Urinary bladder (tissue), 4 donors: Measurements from ENCODE around the gene GAB2. TPM values are rescaled to one million over a fixed set of nuclear protein-coding genes. Genes with fewer than 3 reads are reported as not detected.

Source experiments
- DNase-seq: peaks from one replicate; pipeline ENCODE4 v3.0.0-alpha.2; 2015; ENCODE audit errors: extremely low spot score
- H3K27ac ChIP-seq: one replicate; pipeline ENCODE4 v1.5.1; 2013; ENCODE audit warnings: low read depth, mild to moderate bottlenecking, moderate library complexity
- H3K36me3 ChIP-seq: one replicate; pipeline ENCODE4 v1.6.1; 2013; ENCODE audit warnings: mild to moderate bottlenecking, moderate library complexity; ENCODE audit not compliant: insufficient read depth
- H3K4me1 ChIP-seq: one replicate; pipeline ENCODE4 v1.6.1; 2013; ENCODE audit warnings: mild to moderate bottlenecking, moderate library complexity; ENCODE audit not compliant: insufficient read depth
- H3K4me3 ChIP-seq: one replicate; pipeline ENCODE4 v1.5.1; 2013; ENCODE audit warnings: low read depth, low read length
- WGBS: extraction: QIAGEN DNeasy Blood & Tissue Kit; methylation state at CpG from one replicate; pipeline ENCODE4 v1.1.7; 2013; 5-methylcytosine and 5-hydroxymethylcytosine counted together
- polyA plus RNA-seq: library from polyadenylated mRNA; stranded (reverse); fragments of 200-250 nt; gene quantifications from one replicate; pipeline ENCODE4 v1.2.3, GENCODE V29; 2013
- total RNA-seq: library from RNA; depleted of rRNA; stranded (reverse); fragments of >200 nt; gene quantifications from one replicate; pipeline ENCODE4 v1.2.3, GENCODE V29; 2014
- donor health status: healthy with polysubstance abuse.
- donor health status: healthy.

GAB2 gene
- total and polyA plus RNA-seq, 2 donors = 13.2 to 16.8 TPM

DNA sequence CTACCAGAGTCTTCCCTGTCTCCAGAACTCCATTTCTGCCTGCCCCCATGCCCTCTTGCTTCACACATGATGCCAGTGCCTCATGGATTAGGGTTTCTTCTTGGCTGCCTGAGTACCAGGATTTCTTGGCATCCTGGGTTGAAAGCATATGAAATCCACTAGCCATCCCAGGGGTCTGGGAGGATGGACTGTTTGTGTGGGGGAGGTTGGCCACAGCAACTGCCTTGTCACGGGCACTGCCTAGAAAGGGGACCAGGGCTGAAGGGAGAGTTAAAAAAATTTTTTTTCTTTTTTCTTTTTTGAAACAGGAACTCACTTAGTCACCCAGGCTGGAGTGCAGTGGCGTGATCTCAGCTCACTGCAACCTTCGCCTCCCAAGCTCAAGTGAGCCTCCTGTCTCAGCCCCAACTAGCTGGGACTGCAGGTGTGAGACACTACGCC, 224.7 kb downstream of the GAB2 start:
- Histone ChIP-seq H3K4me1 (peaks cover 2% of the 10 kb centered on the region), H3K4me3 (no peak overlapping the region), H3K27ac (no peak overlapping the region), H3K36me3 (peaks cover 2% of the 10 kb centered on the region)
- no peak for DNase-seq
- 90% methylated on average over 4 of the region's 4 CpGs for WGBS

DNA sequence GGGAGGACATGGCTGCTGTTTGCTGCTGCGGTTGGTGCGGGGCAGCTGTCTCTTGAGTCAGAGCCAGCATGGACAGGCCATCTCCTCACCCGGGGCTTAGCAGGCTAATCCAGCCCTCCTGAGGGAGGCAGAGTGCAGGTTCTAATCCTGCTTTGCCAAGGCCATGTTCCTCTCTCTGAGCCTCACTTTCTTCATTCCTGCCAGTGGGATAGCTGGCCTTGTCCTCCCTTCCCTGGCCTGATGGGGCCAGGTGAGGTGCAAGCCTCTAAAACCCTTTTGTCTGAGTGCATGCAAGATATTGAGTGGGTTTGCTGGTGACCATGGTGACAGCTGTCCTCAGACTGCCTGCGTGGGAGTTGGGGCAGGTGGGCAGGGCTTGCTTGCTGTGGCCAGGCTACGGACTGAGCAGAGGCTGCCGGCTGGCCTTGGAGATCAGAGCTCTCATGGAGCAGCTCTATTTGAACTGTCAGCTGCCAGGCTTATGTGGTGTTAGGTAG, 225.3 kb downstream of the GAB2 start:
- 68% methylated on average over 6 of the region's 6 CpGs for WGBS
- H3K4me3 ChIP-seq = no peak overlapping the region
- peaks cover 2% of the 10 kb centered on the region for H3K4me1 ChIP-seq
- H3K36me3 ChIP-seq = peaks cover 2% of the 10 kb centered on the region
- H3K27ac ChIP-seq = no peak overlapping the region
- DNase-seq = no peak

DNA sequence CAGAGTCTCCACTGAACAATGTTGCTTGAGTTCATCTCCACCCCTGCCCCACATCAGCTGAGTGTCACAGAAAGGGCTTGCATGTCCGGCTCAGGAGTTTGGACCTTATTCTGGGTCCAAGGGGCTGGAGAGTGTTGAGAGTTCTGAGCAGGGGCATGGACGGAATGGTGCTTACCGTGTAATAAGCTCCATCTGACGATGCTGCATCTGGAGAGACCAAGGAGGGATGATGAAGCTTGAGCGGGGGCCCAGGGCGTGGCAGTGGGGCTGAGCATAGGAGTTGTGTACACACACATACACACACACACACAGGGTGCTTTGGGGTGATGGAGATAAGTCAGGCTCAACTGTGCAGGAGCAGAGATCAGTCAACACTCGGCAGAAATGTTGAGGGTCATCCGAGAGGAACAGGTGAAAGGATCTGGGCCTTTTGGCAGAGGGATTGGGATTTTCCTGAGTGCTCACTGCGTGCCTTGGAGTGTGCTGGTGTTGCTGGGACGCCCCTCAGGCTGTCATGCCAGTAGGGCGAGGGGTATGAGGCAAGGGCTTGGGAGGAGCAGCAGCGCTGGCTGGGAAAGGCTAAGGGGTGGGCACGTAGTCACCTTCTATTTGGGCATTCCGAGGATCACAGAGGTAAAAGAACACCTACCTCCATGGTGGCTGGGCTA, 226.6 kb downstream of the GAB2 start:
- 88% methylated on average over 14 of the region's 14 CpGs for WGBS
- no peak for DNase-seq
- peaks cover 2% of the 10 kb centered on the region for H3K4me1 ChIP-seq

DNA sequence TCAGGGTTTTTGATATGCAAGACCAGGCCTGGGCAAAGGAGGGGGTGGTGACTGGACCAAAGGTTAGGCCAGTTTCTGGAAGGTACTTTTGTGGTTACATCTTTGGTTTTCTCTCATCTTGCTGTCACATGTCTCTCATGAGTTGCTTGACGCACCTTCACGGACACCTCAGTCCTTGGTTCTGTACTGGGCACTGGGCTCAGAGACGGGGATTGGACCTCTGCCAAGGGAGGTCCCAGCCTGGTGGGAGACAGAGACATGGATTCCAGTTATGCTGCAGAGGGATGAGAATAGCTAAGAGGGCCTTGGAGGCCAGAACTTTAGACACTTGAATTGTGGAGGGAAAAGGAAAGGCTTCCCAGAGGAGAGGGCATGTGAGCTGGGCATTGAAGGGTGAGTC, 227.2 kb downstream of the GAB2 start:
- no peak overlapping the region for H3K27ac ChIP-seq
- no peak overlapping the region for H3K4me3 ChIP-seq
- H3K4me1 ChIP-seq = peaks cover 2% of the 10 kb centered on the region
- no peak for DNase-seq
- no peaks in the 10 kb centered on the region for H3K36me3 ChIP-seq
- 71% methylated on average over 3 of the region's 3 CpGs for WGBS

More for the DNA sequence above, 226.6 kb downstream of the GAB2 start:
- Histone ChIP-seq H3K4me3 (no peak overlapping the region), H3K27ac (no peak overlapping the region), H3K36me3 (no peaks in the 10 kb centered on the region)

DNA sequence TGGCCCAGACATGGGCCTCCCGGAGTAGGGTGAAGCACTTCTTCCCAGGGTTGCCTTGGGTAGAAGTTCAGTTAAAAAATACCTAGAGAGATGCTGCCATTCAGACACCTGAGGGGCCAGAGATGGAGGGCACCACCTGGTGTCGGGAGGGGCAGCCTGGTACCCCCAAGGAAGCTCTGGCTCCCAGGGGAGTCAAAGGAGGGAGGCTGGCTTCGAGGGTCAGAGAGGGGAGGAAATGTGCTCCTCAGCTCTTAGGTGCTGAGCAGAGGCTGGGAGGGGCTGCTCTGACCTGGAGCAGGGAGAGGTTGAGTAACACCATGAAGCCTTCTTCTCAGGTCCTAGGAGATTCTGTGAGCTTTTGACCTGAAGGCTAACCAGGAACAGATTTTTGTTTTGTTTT, 227.8 kb downstream of the GAB2 start:
- Histone ChIP-seq H3K27ac (no peak overlapping the region), H3K36me3 (no peaks in the 10 kb centered on the region), H3K4me1 (peaks cover 2% of the 10 kb centered on the region), H3K4me3 (peak overlapping the region; percentile 84)
- WGBS = 46% methylated on average over 3 of the region's 3 CpGs
- DNase-seq = no peak

DNA sequence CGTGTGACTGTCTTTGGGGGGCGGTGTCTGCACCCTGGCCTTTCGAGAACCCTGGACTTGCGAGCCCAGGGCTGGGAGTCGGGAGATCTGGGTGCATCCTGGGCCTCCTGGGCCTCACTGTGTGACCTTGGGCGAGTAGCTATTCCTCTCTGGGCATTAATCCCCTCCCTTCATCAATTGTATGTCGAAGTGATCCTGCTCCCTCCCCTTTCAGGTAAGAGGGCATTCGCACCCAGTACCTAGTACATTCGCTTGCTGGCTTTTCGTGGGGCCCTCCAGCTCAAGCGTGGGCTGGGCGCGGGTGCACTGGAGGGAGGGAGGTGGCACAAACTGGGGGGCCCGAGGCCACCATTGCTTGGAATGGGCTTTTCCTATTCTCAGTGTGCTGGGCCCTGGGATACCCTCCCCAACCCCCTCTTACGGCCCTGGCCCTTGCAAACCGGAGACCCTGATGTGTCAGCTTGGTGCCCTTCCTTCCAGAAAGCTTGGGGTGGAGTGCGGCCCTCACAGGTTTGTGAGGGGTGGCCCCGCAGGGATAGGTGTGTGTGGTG, 228.4 kb downstream of the GAB2 start:
- Histone ChIP-seq H3K27ac (no peak overlapping the region), H3K4me1 (peaks cover 2% of the 10 kb centered on the region), H3K36me3 (no peaks in the 10 kb centered on the region), H3K4me3 (peak overlapping the region; percentile 84)
- 26% methylated on average over 18 of the region's 18 CpGs for WGBS
- DNase-seq = no peak

DNA sequence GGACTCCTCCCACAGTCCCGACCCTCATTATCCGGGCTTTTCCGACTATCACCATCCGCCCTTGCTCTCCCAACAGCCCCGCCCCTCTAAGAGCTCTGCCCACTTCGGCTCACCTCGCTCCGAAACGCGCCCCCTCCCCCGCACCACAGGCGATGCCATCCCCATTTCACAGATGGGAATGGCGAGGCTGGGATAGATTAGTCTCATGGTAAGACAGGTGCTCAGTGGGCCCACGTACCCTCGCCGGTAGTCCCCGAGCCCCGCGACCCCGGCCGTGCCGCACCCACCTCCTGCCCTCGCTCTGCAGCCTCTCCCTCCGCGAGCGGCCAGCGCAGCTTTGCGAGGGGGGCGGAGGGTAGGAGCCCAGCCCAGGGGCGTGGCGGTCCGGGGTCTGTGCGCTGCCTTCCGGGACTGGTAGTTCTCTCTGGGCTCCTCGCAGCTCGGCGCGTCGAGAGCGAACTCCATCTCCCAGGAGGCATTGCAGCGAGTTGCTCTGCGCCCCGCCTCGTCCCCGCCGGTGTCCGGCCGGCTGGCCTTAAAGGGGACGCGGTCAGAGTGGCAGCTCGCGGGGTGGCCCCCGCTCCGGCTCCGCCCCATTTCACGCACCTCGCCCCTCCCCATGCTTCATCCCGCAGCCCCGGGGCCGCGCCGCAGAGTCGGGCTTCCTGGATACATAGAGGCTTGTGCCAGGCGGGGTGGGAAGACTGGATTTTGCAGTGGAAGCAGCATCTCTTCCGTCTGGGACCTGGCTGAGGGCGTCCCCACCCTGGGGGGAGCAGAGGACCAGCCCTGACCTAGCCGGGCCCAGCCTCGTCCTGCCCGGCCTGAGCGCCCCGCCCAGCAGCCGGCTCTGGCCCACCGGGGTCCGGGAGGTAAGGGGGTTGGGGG, 229.1 kb downstream of the GAB2 start, which contains the start of the genes KCTD21 and USP35:
KCTD21 (minus strand) TSS at position 341 of the 888 bp plus-strand sequence. CDS start 14,072 bp downstream, outside the sequence.
USP35 (plus strand) TSS at position 634 of the 888 bp plus-strand sequence. CDS start 7,327 bp downstream, outside the sequence.
- peaks cover 2% of the 10 kb centered on the region for H3K4me1 ChIP-seq
- peak within 1 kb of the TSS; percentile 84 for H3K4me3 ChIP-seq
- peak within 1 kb of the TSS; percentile 53 for H3K27ac ChIP-seq
- WGBS = under 1% methylated on average over 74 of the region's 74 CpGs
- DNase-seq = peak; percentile 88
- H3K36me3 ChIP-seq = no peaks in the 10 kb centered on the region

DNA sequence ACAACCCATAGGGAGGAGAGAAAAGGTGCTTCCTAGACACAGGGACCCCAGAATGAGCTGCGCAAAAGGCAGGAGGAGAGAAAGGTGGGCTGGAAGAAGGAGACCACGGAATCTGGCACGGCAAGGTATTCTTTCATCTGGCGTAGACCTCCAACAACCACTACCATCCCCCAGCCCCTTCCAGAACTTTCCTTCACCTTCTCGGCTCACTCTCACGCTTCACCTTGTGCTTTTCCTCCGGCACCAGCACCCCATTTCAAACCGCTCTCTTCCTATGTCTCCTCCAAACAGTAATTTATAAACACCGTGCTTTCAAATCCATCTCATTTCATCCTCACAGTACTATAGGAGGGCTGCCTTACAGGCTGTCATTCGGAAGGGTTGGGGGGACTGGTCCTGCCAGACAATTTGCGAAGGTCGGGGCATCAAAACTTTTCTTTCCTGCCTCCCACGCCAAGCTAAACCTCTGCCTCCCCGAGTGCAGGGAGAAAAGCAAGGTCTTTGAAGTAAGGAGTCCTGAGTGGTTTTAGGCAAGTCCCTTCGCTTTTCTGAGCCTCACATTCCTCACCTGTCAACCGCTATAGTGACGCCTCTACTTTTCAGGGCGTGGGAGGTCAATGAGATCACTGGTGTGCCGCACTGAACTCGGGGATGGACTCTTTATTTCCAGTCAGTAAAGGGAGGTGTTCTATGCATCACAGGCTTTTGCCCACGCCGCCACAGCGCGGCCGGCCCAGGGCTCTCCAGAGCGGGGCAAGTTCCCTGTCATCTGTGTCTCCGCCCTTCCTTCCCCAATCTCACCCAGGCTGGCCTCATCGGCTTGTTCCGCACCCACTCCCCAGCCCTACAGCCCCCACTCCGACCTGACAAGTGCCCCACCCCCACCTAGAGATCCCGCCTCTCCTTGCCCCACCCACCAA, 230.0 kb downstream of the GAB2 start:
- Histone ChIP-seq H3K4me1 (peaks cover 2% of the 10 kb centered on the region), H3K27ac (peak overlapping the region; percentile 53), H3K36me3 (no peaks in the 10 kb centered on the region), H3K4me3 (peak overlapping the region; percentile 84)
- DNase-seq = no peak
- 19% methylated on average over 31 of the region's 31 CpGs for WGBS

DNA sequence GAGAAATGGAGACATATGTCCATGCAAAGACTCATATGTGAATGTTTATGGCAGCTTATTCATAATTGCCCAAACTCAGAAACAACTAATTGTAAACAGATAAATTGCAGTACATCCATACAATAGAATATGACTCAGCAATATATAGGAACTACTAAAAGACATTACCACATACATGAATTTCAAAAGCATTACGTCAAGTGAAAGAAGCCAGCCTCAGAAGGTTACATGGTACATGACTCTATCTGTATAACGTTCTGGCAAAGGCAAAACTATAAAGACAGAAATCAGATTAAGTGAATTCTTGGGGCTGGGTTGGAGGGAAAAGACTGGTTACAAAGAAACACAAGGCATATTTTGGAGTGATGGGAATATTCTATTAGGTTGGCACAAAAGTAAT, 236.4 kb downstream of the GAB2 start:
- no peaks in the 10 kb centered on the region for H3K36me3 ChIP-seq
- DNase-seq = no peak
- no peak overlapping the region for H3K27ac ChIP-seq
- WGBS = 66% methylated on average over 2 of the region's 2 CpGs
- no peak overlapping the region for H3K4me3 ChIP-seq
- no peaks in the 10 kb centered on the region for H3K4me1 ChIP-seq

DNA sequence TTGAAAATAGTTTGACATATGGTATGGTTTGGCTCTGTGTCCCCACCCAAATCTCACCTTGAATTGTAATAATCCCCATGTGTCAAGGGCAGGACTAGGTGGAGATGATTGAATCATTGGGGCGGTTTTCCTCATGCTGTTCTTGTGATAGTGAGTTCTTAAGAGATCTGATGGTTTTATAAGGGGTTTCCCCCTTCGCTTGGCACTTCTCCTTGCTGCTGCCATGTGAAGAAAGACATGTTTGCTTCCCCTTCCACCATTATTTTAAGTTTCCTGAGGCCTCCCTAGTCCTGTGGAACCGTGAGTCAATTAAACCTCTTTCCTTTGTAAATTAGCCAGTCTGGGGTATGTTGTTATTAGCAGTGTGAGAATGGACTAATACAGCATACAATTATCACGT, 236.9 kb downstream of the GAB2 start:
- no peak for DNase-seq
- no peak overlapping the region for H3K4me3 ChIP-seq
- no peak overlapping the region for H3K27ac ChIP-seq
- WGBS = 97% methylated on average over 4 of the region's 4 CpGs
- H3K36me3 ChIP-seq = no peaks in the 10 kb centered on the region
- no peaks in the 10 kb centered on the region for H3K4me1 ChIP-seq

DNA sequence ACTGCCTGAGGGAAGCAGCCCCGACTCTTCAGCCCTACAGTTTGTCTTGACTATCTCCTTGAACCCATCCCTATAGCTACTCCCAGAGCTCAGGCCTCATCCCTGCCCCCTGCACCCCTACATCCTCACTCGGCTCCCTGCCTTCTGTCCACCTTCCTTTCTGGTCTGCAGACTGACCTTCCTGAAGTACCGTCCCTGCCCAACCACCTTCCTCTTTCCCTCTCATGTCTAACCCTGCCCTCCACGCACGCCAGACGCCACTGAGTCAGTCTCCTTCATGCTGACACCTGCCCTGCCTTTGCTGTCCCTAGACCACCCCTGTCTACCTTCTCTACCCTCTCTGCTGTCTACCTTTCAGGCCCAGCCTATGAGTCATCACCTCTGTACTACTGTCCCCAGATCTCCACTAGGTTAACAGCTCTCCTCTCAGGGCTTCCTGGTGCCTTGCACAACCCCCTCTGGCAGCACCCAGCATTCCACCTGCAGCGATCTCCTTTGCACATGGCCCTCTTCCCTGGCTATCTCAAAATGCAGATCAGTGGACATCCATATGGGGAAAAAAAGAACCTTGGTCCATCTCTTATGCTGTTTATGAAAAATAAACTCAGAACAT, 238.1 kb downstream of the GAB2 start:
- no peaks in the 10 kb centered on the region for H3K36me3 ChIP-seq
- no peak for DNase-seq
- H3K27ac ChIP-seq = no peak overlapping the region
- 94% methylated on average over 7 of the region's 7 CpGs for WGBS
- H3K4me1 ChIP-seq = no peaks in the 10 kb centered on the region
- H3K4me3 ChIP-seq = no peak overlapping the region

DNA sequence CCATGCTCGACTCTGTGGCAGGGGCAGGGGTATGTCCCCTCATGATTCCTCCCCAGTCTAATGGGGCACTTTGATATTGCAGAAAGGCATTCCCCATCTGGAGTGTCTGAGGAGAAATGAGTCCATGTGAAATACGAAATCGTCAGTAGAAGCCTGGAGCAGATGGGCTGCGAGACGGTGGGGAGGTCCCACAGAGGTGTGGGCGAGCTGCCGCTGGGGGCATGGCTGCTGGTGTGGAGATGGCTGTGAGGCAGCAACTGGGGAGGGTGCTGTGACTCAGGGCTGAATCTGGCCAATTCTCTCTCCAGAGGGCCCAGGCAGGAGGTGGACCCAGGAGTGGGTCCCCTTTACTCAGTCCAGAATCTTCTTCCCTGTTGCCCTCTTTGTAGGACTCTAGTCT, 240.4 kb downstream of the GAB2 start:
- Histone ChIP-seq H3K36me3 (no peaks in the 10 kb centered on the region), H3K27ac (no peak overlapping the region), H3K4me1 (no peaks in the 10 kb centered on the region), H3K4me3 (no peak overlapping the region)
- DNase-seq = no peak
- 90% methylated on average over 7 of the region's 7 CpGs for WGBS
